GM21367 (cell line): ENCODE measurements around the gene FAM81A.
"Not testable (repeated sequence)": the region's sequence is repeated elsewhere in the genome, so short reads cannot be mapped to it uniquely, and the experiment has no call there.

ENCODE experiments used
- ATAC-seq: cut with Tn5 transposase; IDR thresholded peaks from one replicate; pipeline ENCODE4 v1.9.1; 2021; ENCODE audit not compliant: unreplicated experiment

FAM81A gene

GRCh38 chr15:59424616-59425015 lies 13.4 kb upstream of the FAM81A start:
- no peak for ATAC-seq

- ATAC-seq: not testable (repeated sequence)
These were observed 9.1 kb upstream of the FAM81A start for GRCh38 chr15:59428898-59429297.

GRCh38 chr15:59432389-59432788 lies 5.6 kb upstream of the FAM81A start:
- ATAC-seq: no peak

- no peak for ATAC-seq
These were observed 3.5 kb upstream of the FAM81A start for GRCh38 chr15:59434481-59434880.

- ATAC-seq: no peak
These were observed 1.2 kb upstream of the FAM81A start for GRCh38 chr15:59436774-59437141.

GRCh38 chr15:59437142-59437816 lies 707 bp upstream of the FAM81A start:
- no peak for ATAC-seq

GRCh38 chr15:59438625-59439290 lies 772 bp downstream of the FAM81A start:
- ATAC-seq: no peak

GRCh38 chr15:59439576-59439975 lies 1.6 kb downstream of the FAM81A start:
- no peak for ATAC-seq

- no peak for ATAC-seq
These were observed 5.5 kb downstream of the FAM81A start for GRCh38 chr15:59443341-59444072.

GRCh38 chr15:59444081-59444835 lies 6.3 kb downstream of the FAM81A start:
- no peak for ATAC-seq

- ATAC-seq: no peak
These were observed 7.1 kb downstream of the FAM81A start for GRCh38 chr15:59444980-59445545.

- no peak for ATAC-seq
These were observed 8.4 kb downstream of the FAM81A start for GRCh38 chr15:59446232-59446957.

- no peak for ATAC-seq
These were observed 9.4 kb downstream of the FAM81A start for GRCh38 chr15:59447367-59447766.

GRCh38 chr15:59448871-59449270 lies 10.9 kb downstream of the FAM81A start:
- no peak for ATAC-seq

GRCh38 chr15:59453474-59454215 lies 15.7 kb downstream of the FAM81A start:
- no peak for ATAC-seq

- no peak for ATAC-seq
These were observed 18.1 kb downstream of the FAM81A start for GRCh38 chr15:59456114-59456513.

- ATAC-seq: no peak
These were observed 19.1 kb downstream of the FAM81A start for GRCh38 chr15:59457103-59457502.

GRCh38 chr15:59461521-59461920 lies 23.5 kb downstream of the FAM81A start:
- ATAC-seq: no peak

GRCh38 chr15:59473226-59473625 lies 35.2 kb downstream of the FAM81A start:
- ATAC-seq: no peak

GRCh38 chr15:59475161-59475560 lies 37.2 kb downstream of the FAM81A start:
- not testable (repeated sequence) for ATAC-seq
